Activated naive CD4-positive, alpha-beta T cell treated with anti-CD3 and anti-CD28 coated beads, Interleukin-2, amount 10 ng/mL, durations not matched to agents 7 days and 5 days (primary cell): ENCODE measurements around the gene TMEM225B.
"Not testable (repeated sequence)": the region's sequence is repeated elsewhere in the genome, so short reads cannot be mapped to it uniquely, and the experiment has no call there.

ENCODE experiments used
- CTCF ChIA-PET: fragments of 350-600 bp; sonication (Branson Sonifier 250); formaldehyde crosslinking; loops from one replicate; lab custom pipeline; 2021; ENCODE audit warnings: antibody characterized with exemption; lab: Charles Lee
- DNase-seq: peaks from one replicate; pipeline ENCODE4 v3.0.0-alpha.2; 2020
- H3K27ac Mint-ChIP-seq: one replicate; pipeline ENCODE4 v1.8.0; 2021; ENCODE audit warnings: mild to moderate bottlenecking, moderate library complexity, mixed read lengths
- H3K27me3 Mint-ChIP-seq: one replicate; pipeline ENCODE4 v1.8.0; 2021; ENCODE audit warnings: mild to moderate bottlenecking, mixed read lengths
- H3K36me3 Mint-ChIP-seq: one replicate; pipeline ENCODE4 v1.8.0; 2021; ENCODE audit warnings: mixed read lengths
- H3K4me1 Mint-ChIP-seq: one replicate; pipeline ENCODE4 v1.8.0; 2021; ENCODE audit warnings: mixed read lengths
- H3K4me3 Mint-ChIP-seq: one replicate; pipeline ENCODE4 v1.8.0; 2021; ENCODE audit warnings: mild to moderate bottlenecking, moderate library complexity, mixed read lengths
- H3K9me3 Mint-ChIP-seq: one replicate; pipeline ENCODE4 v1.8.0; 2021; ENCODE audit warnings: mixed read lengths

The TMEM225B gene

GRCh38 chr7:99562114-99562784 lies 35.8 kb upstream of the TMEM225B start:
- H3K4me1 Mint-ChIP-seq: peaks cover 48% of the 10 kb centered on the region
- CTCF ChIA-PET: no interaction called here

GRCh38 chr7:99562832-99563231 lies 35.2 kb upstream of the TMEM225B start:
- no peaks in the 10 kb centered on the region for H3K27me3 Mint-ChIP-seq
- DNase-seq: peak; percentile 34
- H3K27ac Mint-ChIP-seq: peak overlapping the region; percentile 15
- peaks cover 57% of the 10 kb centered on the region for H3K36me3 Mint-ChIP-seq
- H3K4me3 Mint-ChIP-seq: no peak overlapping the region
- H3K4me1 Mint-ChIP-seq: peaks cover 42% of the 10 kb centered on the region
- CTCF ChIA-PET: no interaction called here
- no peaks in the 10 kb centered on the region for H3K9me3 Mint-ChIP-seq

More at GRCh38 chr7:99562114-99562784, 35.8 kb upstream of the TMEM225B start:
- Mint-ChIP-seq H3K9me3 (no peaks in the 10 kb centered on the region), H3K36me3 (peaks cover 61% of the 10 kb centered on the region), H3K27me3 (no peaks in the 10 kb centered on the region), H3K4me3 (no peak overlapping the region), H3K27ac (peak overlapping the region; percentile 15)
- DNase-seq: no peak

- DNase-seq: no peak
- peaks cover 40% of the 10 kb centered on the region for H3K4me1 Mint-ChIP-seq
- no peaks in the 10 kb centered on the region for H3K9me3 Mint-ChIP-seq
- H3K4me3 Mint-ChIP-seq: no peak overlapping the region
- no peak overlapping the region for H3K27ac Mint-ChIP-seq
- H3K36me3 Mint-ChIP-seq: peaks cover 55% of the 10 kb centered on the region
- CTCF ChIA-PET: no interaction called here
- no peaks in the 10 kb centered on the region for H3K27me3 Mint-ChIP-seq
Observed at GRCh38 chr7:99563650-99564049, 34.4 kb upstream of the TMEM225B start.

- CTCF ChIA-PET, H3K4me3 Mint-ChIP-seq, DNase-seq, H3K9me3 Mint-ChIP-seq, H3K27me3 Mint-ChIP-seq, H3K27ac Mint-ChIP-seq, H3K4me1 Mint-ChIP-seq: not testable (repeated sequence)
- H3K36me3 Mint-ChIP-seq: peaks cover 62% of the 10 kb centered on the region
Observed at GRCh38 chr7:99568770-99569169, 29.3 kb upstream of the TMEM225B start.

GRCh38 chr7:99571768-99572167 lies 26.3 kb upstream of the TMEM225B start:
- Mint-ChIP-seq H3K36me3 (peaks cover 44% of the 10 kb centered on the region), H3K9me3 (no peaks in the 10 kb centered on the region), H3K27ac (no peak overlapping the region), H3K4me1 (no peaks in the 10 kb centered on the region), H3K27me3 (no peaks in the 10 kb centered on the region), H3K4me3 (no peak overlapping the region)
- no peak for DNase-seq
- CTCF ChIA-PET: no interaction called here

- DNase-seq: no peak
- H3K27ac Mint-ChIP-seq: no peak overlapping the region
- no peaks in the 10 kb centered on the region for H3K9me3 Mint-ChIP-seq
- H3K4me1 Mint-ChIP-seq: no peaks in the 10 kb centered on the region
- no peaks in the 10 kb centered on the region for H3K27me3 Mint-ChIP-seq
- H3K36me3 Mint-ChIP-seq: peaks cover 44% of the 10 kb centered on the region
- no peak overlapping the region for H3K4me3 Mint-ChIP-seq
- CTCF ChIA-PET: interaction anchor here (1.0 kb wide), 1 partner anchor 35 kb away, joined by 3 read pairs; no protein-coding TSS in a partner anchor
Observed at GRCh38 chr7:99573257-99573656, 24.8 kb upstream of the TMEM225B start.

- CTCF ChIA-PET: no interaction called here
- peaks cover 26% of the 10 kb centered on the region for H3K36me3 Mint-ChIP-seq
- H3K4me1 Mint-ChIP-seq: peaks cover 17% of the 10 kb centered on the region
- no peak overlapping the region for H3K27ac Mint-ChIP-seq
- no peaks in the 10 kb centered on the region for H3K9me3 Mint-ChIP-seq
- peaks cover 9% of the 10 kb centered on the region for H3K27me3 Mint-ChIP-seq
- no peak for DNase-seq
- H3K4me3 Mint-ChIP-seq: no peak overlapping the region
Observed at GRCh38 chr7:99576251-99576650, 21.8 kb upstream of the TMEM225B start.

- Mint-ChIP-seq H3K27ac (no peak overlapping the region), H3K4me3 (peak overlapping the region; percentile 67), H3K36me3 (no peaks in the 10 kb centered on the region), H3K27me3 (peaks cover 13% of the 10 kb centered on the region), H3K9me3 (no peaks in the 10 kb centered on the region), H3K4me1 (peaks cover 17% of the 10 kb centered on the region)
- DNase-seq: no peak
- CTCF ChIA-PET: no interaction called here
Observed at GRCh38 chr7:99579281-99579955, 18.6 kb upstream of the TMEM225B start.

- CTCF ChIA-PET: interaction anchor here (0.7 to 0.8 kb wide), 2 partner anchors 23 to 120 kb away, joined by 3 read pairs; no protein-coding TSS in a partner anchor
- no peaks in the 10 kb centered on the region for H3K36me3 Mint-ChIP-seq
- peaks cover 17% of the 10 kb centered on the region for H3K4me1 Mint-ChIP-seq
- H3K27ac Mint-ChIP-seq: no peak overlapping the region
- no peaks in the 10 kb centered on the region for H3K9me3 Mint-ChIP-seq
- H3K27me3 Mint-ChIP-seq: peaks cover 17% of the 10 kb centered on the region
- peak overlapping the region; percentile 67 for H3K4me3 Mint-ChIP-seq
- peak; percentile 57 for DNase-seq
Observed at GRCh38 chr7:99579956-99580777, 17.9 kb upstream of the TMEM225B start.

GRCh38 chr7:99580778-99581332 lies 17.2 kb upstream of the TMEM225B start:
- H3K27ac Mint-ChIP-seq, H3K36me3 Mint-ChIP-seq: not testable (repeated sequence)
- H3K4me1 Mint-ChIP-seq: peaks cover 17% of the 10 kb centered on the region

GRCh38 chr7:99588868-99589267 lies 9.2 kb upstream of the TMEM225B start:
- DNase-seq: no peak
- Mint-ChIP-seq H3K4me1 (no peaks in the 10 kb centered on the region), H3K36me3 (no peaks in the 10 kb centered on the region), H3K4me3 (no peak overlapping the region), H3K27me3 (peaks cover 4% of the 10 kb centered on the region), H3K9me3 (no peaks in the 10 kb centered on the region), H3K27ac (no peak overlapping the region)
- CTCF ChIA-PET: no interaction called here

More at GRCh38 chr7:99580778-99581332, 17.2 kb upstream of the TMEM225B start:
- peak overlapping the region; percentile 67 for H3K4me3 Mint-ChIP-seq
- H3K9me3 Mint-ChIP-seq, DNase-seq: not testable (repeated sequence)
- CTCF ChIA-PET: interaction anchor here (0.7 to 0.8 kb wide), 2 partner anchors 23 to 121 kb away, joined by 3 read pairs; no protein-coding TSS in a partner anchor
- H3K27me3 Mint-ChIP-seq: peaks cover 17% of the 10 kb centered on the region

GRCh38 chr7:99594948-99595745 lies 2.9 kb upstream of the TMEM225B start:
- CTCF ChIA-PET: no interaction called here
- DNase-seq: no peak
- H3K4me1 Mint-ChIP-seq: no peaks in the 10 kb centered on the region
- no peak overlapping the region for H3K4me3 Mint-ChIP-seq
- H3K36me3 Mint-ChIP-seq: no peaks in the 10 kb centered on the region
- H3K27me3 Mint-ChIP-seq: no peaks in the 10 kb centered on the region
- H3K9me3 Mint-ChIP-seq: no peaks in the 10 kb centered on the region
- no peak overlapping the region for H3K27ac Mint-ChIP-seq

GRCh38 chr7:99596408-99596955 lies 1.6 kb upstream of the TMEM225B start:
- CTCF ChIA-PET: no interaction called here
- Mint-ChIP-seq H3K36me3 (no peaks in the 10 kb centered on the region), H3K4me3 (no peak overlapping the region), H3K27ac (no peak overlapping the region), H3K27me3 (no peaks in the 10 kb centered on the region), H3K9me3 (no peaks in the 10 kb centered on the region), H3K4me1 (no peaks in the 10 kb centered on the region)
- DNase-seq: no peak
